ENCODE results near the gene ASAP2.

ASAP2 gene

DNA sequence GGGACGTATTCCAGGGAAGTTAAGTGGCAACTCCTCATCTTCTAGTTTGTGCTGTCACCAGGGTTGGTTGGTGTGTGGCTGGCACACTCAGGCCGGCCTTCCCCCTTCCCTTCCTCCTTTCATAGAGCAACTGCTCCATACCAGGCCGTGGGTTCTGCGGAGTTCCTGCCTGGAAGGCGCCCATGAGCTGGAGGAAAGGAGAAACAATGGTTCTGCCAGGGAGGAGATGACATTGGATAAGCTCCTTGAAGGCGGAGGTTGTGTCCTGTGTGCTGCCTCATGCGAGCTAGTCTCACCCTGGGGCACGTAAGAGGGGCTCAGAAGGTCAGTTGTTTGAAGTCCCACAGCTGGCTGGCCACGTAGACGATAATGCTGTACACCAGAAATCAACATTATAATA lies 19.2 kb downstream of the ASAP2 start:
- intact Hi-C loops (cut with DNase I) = no loop called here
- DNase-seq = peak in 3 of 42 donors; percentile 20 to 34 (median 23)

GRCh38 chr2:9226458-9227380 lies 20.1 kb downstream of the ASAP2 start:
- peak in 5 of 42 donors; percentile 5 to 38 (median 25) for DNase-seq
- intact Hi-C loops (cut with DNase I) = no loop called here

DNA sequence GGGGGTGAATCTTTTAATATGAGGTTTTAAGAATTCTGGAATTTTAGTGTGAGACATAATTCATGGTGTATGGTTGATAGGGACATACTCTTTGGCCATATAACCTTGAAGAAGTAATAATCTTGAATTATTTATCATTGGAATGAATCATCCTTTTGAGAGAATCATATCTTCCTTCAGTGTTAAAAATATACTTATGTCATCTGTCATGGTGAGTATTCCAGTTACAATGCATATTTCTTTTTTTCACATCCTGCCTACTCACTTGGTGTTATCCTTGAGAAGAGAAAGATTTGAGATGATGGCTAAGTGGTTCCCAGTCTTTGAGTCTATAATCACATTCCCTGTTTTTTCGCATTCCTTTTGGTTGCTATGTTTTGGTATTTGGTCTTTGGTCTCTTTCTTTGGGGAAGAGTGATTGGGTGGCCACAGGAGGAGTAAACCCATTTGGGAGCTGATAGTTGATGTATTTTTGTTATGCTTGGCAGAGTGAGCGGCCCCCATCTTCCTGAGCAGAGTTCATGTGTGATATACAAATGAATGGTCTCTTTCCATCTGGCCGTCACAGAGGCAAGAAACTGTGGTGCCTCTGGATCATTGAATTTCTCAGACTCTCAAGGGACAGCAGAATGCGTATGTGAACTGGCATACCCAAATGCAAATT lies 21.6 kb downstream of the ASAP2 start:
- intact Hi-C loops (cut with DNase I) = no loop called here
- DNase-seq = peak in 6 of 42 donors; percentile 8 to 32 (median 26)

- intact Hi-C loops (cut with DNase I) = no loop called here
- DNase-seq = peak in 7 of 42 donors; percentile 2 to 41 (median 18)
Observed at GRCh38 chr2:9228781-9229469, 22.3 kb downstream of the ASAP2 start.

DNA sequence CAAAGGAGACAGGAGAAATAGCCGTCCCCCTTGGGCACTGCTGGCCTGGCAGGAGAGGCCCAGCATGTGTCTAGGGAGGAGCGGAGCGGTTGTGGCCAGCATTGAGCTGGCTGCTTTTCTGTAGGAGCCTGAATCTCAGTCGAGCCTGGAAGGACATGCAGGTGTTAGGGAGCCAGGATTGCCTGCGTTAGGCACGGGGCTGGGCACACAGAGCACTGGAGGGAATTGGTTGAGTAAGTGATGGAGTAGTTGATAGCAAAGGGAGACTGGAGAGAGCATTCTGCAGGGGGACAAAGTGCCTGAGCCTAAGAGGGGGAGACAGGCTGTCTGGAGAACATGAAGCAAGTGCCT lies 22.8 kb downstream of the ASAP2 start:
- intact Hi-C loops (cut with DNase I) = no loop called here

DNA sequence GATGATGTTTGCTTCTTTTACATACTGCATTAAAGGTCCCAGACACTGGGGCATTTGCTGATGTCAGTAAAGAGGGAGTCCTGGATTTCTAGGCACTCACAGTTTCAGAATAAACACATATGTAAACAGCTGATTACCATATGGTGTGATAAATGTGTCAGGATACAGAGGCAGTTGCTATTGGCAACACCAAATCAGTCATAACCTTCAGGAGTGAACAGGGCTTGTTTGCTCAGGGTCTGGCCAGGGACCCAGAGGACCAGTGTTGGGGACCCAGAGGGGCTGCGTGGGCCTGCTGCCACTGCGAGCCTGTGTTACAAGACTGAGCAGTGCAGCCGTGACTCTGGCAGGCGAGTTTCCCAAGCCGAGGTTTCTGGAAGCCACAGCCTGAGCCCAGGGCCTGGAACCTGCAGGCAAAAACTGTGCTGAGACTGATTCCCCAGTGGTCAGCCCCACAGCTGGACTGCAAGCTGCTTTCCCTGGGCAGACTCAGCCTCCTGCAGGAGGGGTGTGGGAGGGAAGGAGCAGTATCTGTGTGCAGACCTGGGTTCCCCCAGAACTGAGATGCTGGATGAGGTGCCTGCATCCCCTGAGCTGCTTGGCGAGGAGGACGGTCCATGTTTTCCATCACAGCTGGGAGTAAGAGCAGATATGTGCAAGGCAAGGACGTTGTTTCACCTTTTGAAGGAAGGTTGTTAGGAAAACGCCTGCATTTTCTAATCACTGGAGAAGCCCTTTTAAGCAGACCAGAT lies 23.6 kb downstream of the ASAP2 start:
- intact Hi-C loops (cut with DNase I) = no loop called here
- DNase-seq = peak in 9 of 42 donors; percentile 21 to 56 (median 34)

More for the DNA sequence above, 22.8 kb downstream of the ASAP2 start:
- peak in 7 of 42 donors; percentile 7 to 36 (median 24) for DNase-seq

DNA sequence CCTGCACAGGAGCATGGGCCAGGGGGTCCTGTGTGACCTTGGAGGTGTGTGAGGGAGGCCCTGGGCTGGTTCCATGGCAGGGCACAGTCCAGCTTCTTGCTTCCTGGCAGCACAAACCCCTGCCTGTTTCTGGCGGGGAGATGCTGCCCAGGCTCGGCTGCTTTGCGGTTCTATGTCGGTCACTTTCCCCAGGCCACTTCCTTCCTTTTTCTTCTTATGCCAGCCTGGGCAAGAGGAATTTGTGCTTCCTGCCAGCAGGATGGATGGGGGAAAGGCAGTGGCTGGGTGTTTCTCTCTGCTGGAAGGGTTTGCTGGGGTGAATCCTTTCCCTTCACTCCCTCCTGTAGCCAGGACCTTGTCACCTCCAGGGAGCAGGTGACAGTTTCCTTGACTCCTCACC lies 24.3 kb downstream of the ASAP2 start:
- peak in 18 of 42 donors; percentile 15 to 70 (median 46) for DNase-seq

GRCh38 chr2:9231291-9232165 lies 24.9 kb downstream of the ASAP2 start:
- peak in 4 of 42 donors; percentile 9 to 37 (median 11) for DNase-seq
- intact Hi-C loops (cut with DNase I) = no loop called here

More for the DNA sequence above, 24.3 kb downstream of the ASAP2 start:
- intact Hi-C loops (cut with DNase I) = no loop called here

- intact Hi-C loops (cut with DNase I) = no loop called here
- DNase-seq = peak in 3 of 42 donors; percentile 4 to 19 (median 7)
Observed at GRCh38 chr2:9232166-9232479, 25.5 kb downstream of the ASAP2 start.

DNA sequence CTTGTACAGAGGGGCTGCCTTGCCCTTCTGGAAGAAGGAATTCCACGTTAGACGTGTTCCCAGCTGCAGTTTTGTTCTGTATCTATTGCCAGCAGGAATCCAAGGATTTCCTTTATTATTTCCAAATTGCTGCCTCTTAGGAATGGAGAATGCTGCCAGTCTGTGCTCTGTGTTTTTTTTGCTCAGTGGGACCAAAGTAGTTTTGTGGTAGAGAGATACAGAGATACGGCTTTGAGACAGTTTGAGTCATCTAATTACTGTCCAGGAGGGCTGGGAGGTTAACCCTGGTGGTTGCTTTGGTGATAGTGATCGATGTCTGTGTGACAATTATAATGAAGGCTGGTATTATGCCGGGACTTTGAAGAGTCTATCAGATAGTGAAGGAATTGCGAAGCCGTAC lies 26.3 kb downstream of the ASAP2 start:
- peak in 1 of 42 donors; percentile 1 for DNase-seq
- intact Hi-C loops (cut with DNase I) = no loop called here

- DNase-seq = peak in 7 of 42 donors; percentile 11 to 65 (median 39)
- intact Hi-C loops (cut with DNase I) = no loop called here
Observed at GRCh38 chr2:9234680-9235146, 28.1 kb downstream of the ASAP2 start.

GRCh38 chr2:9235147-9236044 lies 28.8 kb downstream of the ASAP2 start:
- intact Hi-C loops (cut with DNase I) = no loop called here
- peak in 6 of 42 donors; percentile 7 to 29 (median 12) for DNase-seq

- intact Hi-C loops (cut with DNase I) = no loop called here
- peak in 2 of 42 donors; percentile 1 to 23 for DNase-seq
Observed at GRCh38 chr2:9236045-9236344, 29.4 kb downstream of the ASAP2 start.

DNA sequence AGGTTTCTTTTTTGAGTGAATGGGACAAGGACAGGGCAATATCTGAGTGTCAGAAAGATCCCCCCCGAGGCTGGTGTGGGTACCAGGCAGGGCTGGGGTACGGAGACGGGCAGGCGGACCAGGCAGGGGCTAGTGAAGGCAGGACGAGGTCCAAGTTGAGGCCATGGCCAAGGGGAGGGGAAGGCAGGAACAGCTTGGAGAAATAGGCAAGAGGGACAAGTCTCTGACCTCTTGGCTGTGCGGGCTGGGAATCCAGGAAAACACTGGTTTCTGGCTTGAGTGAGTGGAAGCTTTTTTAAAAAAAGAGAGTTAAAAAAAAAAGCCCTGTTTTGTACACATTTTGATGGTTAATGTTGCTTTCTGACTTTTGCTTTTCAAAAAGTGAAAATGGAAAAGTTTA lies 30.3 kb downstream of the ASAP2 start:
- DNase-seq = peak in 10 of 42 donors; percentile 11 to 60 (median 33)
- intact Hi-C loops (cut with DNase I) = no loop called here

DNA sequence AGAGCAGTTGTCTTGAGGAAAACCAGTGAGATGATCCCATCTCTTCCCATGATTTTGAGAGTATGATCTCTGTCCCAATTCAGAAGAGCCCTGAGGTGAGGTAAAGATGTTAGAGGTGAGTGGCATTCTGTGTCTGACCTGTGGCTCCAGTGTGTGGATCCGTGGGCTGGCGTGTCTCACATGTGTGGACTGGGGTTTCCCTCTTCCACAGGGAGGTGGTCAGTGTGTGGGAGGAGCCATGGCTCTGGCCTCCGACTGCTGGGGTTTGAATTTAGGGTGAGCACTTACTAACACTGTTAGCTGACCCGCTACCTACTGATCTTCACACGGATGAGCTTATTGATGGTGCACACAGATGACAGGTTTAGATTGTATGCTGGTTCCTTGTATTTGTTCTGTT lies 31.2 kb downstream of the ASAP2 start:
- DNase-seq = peak in 5 of 42 donors; percentile 2 to 18 (median 6)
- intact Hi-C loops (cut with DNase I) = no loop called here

GRCh38 chr2:9238591-9239326 lies 32.1 kb downstream of the ASAP2 start:
- intact Hi-C loops (cut with DNase I) = no loop called here
- peak in 4 of 42 donors; percentile 3 to 24 (median 8) for DNase-seq

Measured in head of caudate nucleus (tissue), 42 donors.